Erythroblast (primary cell): ENCODE results near the gene FBXO33.

Experiments used
- GATA1 ChIP-seq: IDR thresholded peaks from 2 replicates; pipeline ENCODE4 v1.6.1; 2011; ENCODE audit warnings: low read depth, mild to moderate bottlenecking, control low read depth, low read length, moderate library complexity
- POLR2A ChIP-seq: IDR thresholded peaks from 2 replicates; pipeline ENCODE4 v1.6.1; 2011; ENCODE audit warnings: mild to moderate bottlenecking, low read length

DNA sequence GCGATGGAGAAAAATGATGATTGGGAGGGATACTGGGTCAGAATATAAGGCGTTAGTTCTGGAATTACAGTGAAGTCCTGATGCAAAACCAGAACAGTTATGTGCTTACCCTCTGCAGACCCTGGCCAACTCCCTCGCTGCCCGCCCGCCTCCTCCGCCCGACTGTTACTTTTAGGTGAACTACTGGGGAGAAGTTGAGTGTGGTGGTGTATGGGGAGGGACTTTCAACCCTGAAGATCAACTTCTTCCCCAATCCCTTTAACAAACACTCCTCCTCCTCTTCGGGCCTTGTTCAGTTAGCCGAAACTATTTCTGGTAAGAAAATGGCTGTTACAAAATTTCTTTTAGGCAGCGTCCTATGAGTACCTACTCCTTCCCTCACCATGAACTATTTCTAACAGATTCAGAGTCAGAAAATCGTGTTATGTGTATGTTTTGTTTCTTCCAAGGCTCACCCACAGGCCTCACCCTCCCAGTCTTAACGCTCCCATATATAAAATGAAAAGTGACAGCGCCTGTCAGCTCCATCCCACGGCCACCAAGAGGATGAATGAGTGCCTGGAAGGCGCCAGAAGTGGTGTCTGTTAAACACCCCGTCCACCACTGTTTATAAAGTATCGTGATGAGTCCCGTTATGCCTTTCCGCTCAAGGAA is 1.3 kb downstream of the FBXO33 start:
- TF ChIP-seq POLR2A = no peak
- no peak for TF ChIP-seq GATA1
